Cardiac muscle cell (in vitro differentiated cells and primary cell): Measurements from ENCODE around the gene CFAP46. TPM values are rescaled to one million over a fixed set of nuclear protein-coding genes. Genes with fewer than 3 reads are reported as not detected.

Experiments used
- DNase-seq, 2 donors: peaks; one replicate each; pipeline versions ENCODE4 v3.0.0 to v3.0.0-alpha.2; 2010 to 2017; ENCODE audit warnings: low read depth in 1 of 2, low spot score in 1 of 2
- H3K27ac ChIP-seq: fragments of 200-600 bp; sonication (generic); 2 replicates; pipeline ENCODE4 v1.5.1; 2016
- H3K27me3 ChIP-seq: fragments of 200-600 bp; sonication (generic); 2 replicates; pipeline ENCODE4 v1.6.0; 2016; ENCODE audit warnings: control low read depth
- H3K36me3 ChIP-seq: fragments of 200-600 bp; sonication (generic); 2 replicates; pipeline ENCODE4 v1.5.1; 2016; ENCODE audit warnings: control low read depth
- H3K4me1 ChIP-seq: fragments of 200-600 bp; sonication (generic); 2 replicates; pipeline ENCODE4 v1.8.1; 2017; ENCODE audit warnings: low read depth, mild to moderate bottlenecking, mixed run types
- H3K4me3 ChIP-seq: fragments of 200-600 bp; sonication (generic); 2 replicates; pipeline ENCODE4 v1.5.1; 2016; ENCODE audit warnings: mild to moderate bottlenecking
- H3K9me3 ChIP-seq: fragments of 200-600 bp; sonication (generic); 2 replicates; pipeline ENCODE4 v1.5.1; 2017; ENCODE audit warnings: low read depth, mild to moderate bottlenecking, control low read depth
- polyA plus RNA-seq: library from polyadenylated mRNA; unstranded; fragments of >200 nt; fragmentation: Nextera tagmentation; extraction: Ambion mirVana; gene quantifications from 2 replicates; pipeline ENCODE4 v1.2.1, GENCODE V29; 2016
- total RNA-seq: library from RNA; depleted of rRNA; stranded (reverse); fragments of >200 nt; gene quantifications from 2 replicates; pipeline ENCODE4 v1.2.3, GENCODE V29; 2016
- TF ChIP-seq, protein P1 (sequence below): IDR thresholded peaks from 2 replicates; pipeline ENCODE4 v1.5.1; 2012; ENCODE audit warnings: low read depth, mild to moderate bottlenecking, low read length

Gene CFAP46
- total and polyA plus RNA-seq, 2 experiments from 2014 or later = 2.8 to 4.5 TPM

DNA sequence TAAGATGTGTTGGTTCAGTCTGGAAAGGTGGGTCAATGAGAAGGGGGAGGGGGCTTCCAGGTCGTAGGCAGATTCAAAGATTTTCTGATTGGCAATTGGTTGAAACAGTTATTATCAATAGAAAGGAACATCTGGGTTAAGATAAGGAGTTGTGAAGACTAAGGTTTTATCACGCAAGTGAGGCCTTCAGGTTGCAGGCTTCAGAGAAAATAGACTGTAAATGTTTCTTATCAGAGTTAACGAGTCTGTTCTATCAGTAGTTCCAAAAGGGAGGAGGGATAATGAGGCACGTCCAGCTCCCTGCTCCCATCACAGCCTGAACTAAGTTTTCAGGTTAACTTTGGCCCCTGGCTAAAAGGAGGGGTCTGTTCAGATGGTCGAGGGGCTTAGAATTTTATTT lies 11.1 kb upstream of the CFAP46 start:
- TF ChIP-seq, protein P1, sequence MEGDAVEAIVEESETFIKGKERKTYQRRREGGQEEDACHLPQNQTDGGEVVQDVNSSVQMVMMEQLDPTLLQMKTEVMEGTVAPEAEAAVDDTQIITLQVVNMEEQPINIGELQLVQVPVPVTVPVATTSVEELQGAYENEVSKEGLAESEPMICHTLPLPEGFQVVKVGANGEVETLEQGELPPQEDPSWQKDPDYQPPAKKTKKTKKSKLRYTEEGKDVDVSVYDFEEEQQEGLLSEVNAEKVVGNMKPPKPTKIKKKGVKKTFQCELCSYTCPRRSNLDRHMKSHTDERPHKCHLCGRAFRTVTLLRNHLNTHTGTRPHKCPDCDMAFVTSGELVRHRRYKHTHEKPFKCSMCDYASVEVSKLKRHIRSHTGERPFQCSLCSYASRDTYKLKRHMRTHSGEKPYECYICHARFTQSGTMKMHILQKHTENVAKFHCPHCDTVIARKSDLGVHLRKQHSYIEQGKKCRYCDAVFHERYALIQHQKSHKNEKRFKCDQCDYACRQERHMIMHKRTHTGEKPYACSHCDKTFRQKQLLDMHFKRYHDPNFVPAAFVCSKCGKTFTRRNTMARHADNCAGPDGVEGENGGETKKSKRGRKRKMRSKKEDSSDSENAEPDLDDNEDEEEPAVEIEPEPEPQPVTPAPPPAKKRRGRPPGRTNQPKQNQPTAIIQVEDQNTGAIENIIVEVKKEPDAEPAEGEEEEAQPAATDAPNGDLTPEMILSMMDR = no peak
- H3K36me3 ChIP-seq = no peaks in the 10 kb centered on the region
- no peaks in the 10 kb centered on the region for H3K9me3 ChIP-seq
- peaks cover 15% of the 10 kb centered on the region for H3K4me1 ChIP-seq
- no peak overlapping the region for H3K27ac ChIP-seq
- H3K27me3 ChIP-seq = no peaks in the 10 kb centered on the region
- no peak overlapping the region for H3K4me3 ChIP-seq
- DNase-seq = no peak

- H3K4me3 ChIP-seq = no peak overlapping the region
- H3K9me3 ChIP-seq = no peaks in the 10 kb centered on the region
- DNase-seq = no peak
- TF ChIP-seq, protein P1 = no peak
- H3K27me3 ChIP-seq = no peaks in the 10 kb centered on the region
- no peaks in the 10 kb centered on the region for H3K36me3 ChIP-seq
- no peak overlapping the region for H3K27ac ChIP-seq
- H3K4me1 ChIP-seq = peaks cover 8% of the 10 kb centered on the region
Observed at GRCh38 chr10:132951926-132952325, 9.6 kb upstream of the CFAP46 start.

GRCh38 chr10:132948351-132948750 lies 6.0 kb upstream of the CFAP46 start:
- DNase-seq = no peak
- peaks cover 2% of the 10 kb centered on the region for H3K4me1 ChIP-seq
- H3K4me3 ChIP-seq = no peak overlapping the region
- no peaks in the 10 kb centered on the region for H3K36me3 ChIP-seq
- peaks cover 7% of the 10 kb centered on the region for H3K27me3 ChIP-seq
- TF ChIP-seq, protein P1 = no peak
- no peaks in the 10 kb centered on the region for H3K9me3 ChIP-seq
- H3K27ac ChIP-seq = no peak overlapping the region

GRCh38 chr10:132947843-132948242 lies 5.5 kb upstream of the CFAP46 start:
- Histone ChIP-seq H3K4me3 (no peak overlapping the region), H3K4me1 (no peaks in the 10 kb centered on the region)
- no peak for DNase-seq

DNA sequence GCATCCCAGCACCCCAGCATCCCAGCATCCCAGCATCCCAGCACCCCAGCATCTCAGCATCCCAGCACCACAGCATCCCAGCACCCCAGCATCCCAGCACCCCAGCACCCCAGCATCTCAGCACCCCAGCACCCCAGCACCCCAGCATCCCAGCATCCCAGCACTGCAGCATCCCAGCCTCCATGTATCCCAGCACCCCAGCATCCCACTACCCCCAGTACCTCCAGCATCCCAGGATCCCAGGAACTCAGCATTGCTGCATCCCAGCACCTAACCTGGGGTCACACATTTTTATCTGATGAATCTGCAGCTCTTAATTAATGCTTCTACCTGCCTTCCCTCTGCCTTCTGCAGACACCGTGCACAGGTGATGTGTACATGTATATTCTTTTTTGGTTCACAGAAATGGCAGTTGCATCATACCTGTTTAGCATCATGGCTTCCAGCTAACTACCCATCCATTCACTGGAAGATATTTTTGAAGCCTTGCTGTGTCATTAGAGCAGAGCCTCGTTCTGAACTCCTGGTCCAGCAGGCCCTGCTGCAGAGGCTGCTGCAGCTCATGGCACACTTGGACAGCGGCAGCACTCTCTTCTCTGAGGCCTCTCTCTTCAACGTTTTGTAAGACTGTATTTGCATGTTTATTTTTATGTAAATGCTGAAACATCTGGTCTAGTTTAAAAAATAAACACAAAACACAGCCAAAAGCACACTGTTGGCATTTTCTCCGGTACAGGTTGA lies 4.6 kb upstream of the CFAP46 start:
- Histone ChIP-seq H3K9me3 (no peaks in the 10 kb centered on the region), H3K27ac (no peak overlapping the region), H3K27me3 (peaks cover 11% of the 10 kb centered on the region), H3K36me3 (no peaks in the 10 kb centered on the region), H3K4me1 (no peaks in the 10 kb centered on the region), H3K4me3 (no peak overlapping the region)
- DNase-seq = peak in 1 of 2 donors; percentile 57
- TF ChIP-seq, protein P1 = no peak

More at GRCh38 chr10:132947843-132948242, 5.5 kb upstream of the CFAP46 start:
- H3K27me3 ChIP-seq = peaks cover 11% of the 10 kb centered on the region
- TF ChIP-seq, protein P1 = no peak
- H3K9me3 ChIP-seq = no peaks in the 10 kb centered on the region
- no peak overlapping the region for H3K27ac ChIP-seq
- H3K36me3 ChIP-seq = no peaks in the 10 kb centered on the region
